ENCODE data around the gene CCNDBP1. TPM values are rescaled to one million over a fixed set of nuclear protein-coding genes. Genes with fewer than 3 reads are reported as not detected.

Gene CCNDBP1
- total and polyA plus RNA-seq, 7 experiments from 2014 or later: 72.3 to 163 (median 105) TPM

DNA sequence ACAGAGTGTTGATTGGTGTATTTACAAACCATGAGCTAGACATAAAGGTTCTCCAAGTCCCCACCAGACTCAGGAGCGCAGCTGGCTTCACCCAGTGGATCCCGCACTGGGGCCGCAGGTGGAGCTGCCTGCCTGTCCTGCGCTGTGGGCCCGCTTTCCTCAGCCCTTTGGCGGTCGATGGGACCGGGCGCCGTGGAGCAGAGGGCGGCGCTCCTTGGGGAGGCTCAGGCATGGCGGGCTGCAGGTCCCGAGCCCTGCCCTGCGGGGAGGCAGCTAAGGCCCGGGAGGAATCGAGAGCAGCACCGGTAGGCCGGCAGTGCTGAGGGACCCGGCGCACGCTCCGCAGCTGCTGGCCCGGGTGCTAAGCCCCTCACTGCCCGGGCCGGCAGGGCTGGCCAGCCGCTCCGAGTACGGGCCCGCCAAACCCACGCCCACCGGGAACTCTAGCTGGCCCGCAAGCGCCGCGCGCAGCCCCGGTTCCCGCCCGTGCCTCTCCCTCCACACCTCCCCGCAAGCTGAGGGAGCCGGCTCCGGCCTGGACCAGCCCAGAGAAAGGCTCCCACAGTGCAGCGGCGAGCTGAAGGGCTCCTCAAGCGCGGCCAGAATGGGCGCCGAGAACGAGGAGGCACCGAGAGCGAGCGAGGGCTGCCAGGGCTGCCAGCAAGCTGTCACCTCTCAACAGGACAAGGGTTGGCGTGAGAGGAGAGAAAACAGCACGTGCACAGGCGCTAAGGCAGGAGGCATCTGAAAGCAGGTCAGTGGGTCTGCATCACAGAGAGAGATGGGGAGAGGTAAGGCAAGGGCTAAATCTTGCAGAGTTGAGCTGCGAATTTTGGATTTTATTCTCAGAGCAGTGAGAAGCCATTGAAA lies 41.5 kb downstream of the CCNDBP1 start:
- no peak overlapping the region for H3K4me3 Mint-ChIP-seq
- DNase-seq (no peak), ATAC-seq (no peak)
- peaks cover 0 to 1% (median 0%) of the 10 kb centered on the region in 11 donors for H3K9me3 Mint-ChIP-seq
- ChIA-PET CTCF (interaction anchor here (1.1 to 3.5 kb wide), 5 partner anchors 11 to 59 kb away, joined by 3 to 49 read pairs (median 4); no protein-coding TSS in a partner anchor), POLR2A (no interaction called here)
- no peaks in the 10 kb centered on the region for H3K36me3 ChIP-seq (ENCODE audit: control insufficient read depth in 2 of 3, insufficient read depth in 3 of 3, low read length in 3 of 3)
- H3K4me1 Mint-ChIP-seq: peaks cover 1 to 9% (median 7%) of the 10 kb centered on the region in 7 donors
- H3K27ac ChIP-seq (ENCODE audit: low read depth, low read length): no peak overlapping the region
- H3K9me3 ChIP-seq (ENCODE audit: control insufficient read depth in 2 of 3, low read length in 3 of 3): no peaks in the 10 kb centered on the region
- intact Hi-C loops (cut with micrococcal nuclease): loop anchor here in 1 of 2 donors (10.0 kb wide), 1 partner anchor 288 kb away; the partner anchor contains the start of gene MAP1A
- H3K36me3 Mint-ChIP-seq: no peaks in the 10 kb centered on the region
- no peak overlapping the region for H3K27ac Mint-ChIP-seq
- no peak overlapping the region for H3K4me3 ChIP-seq (ENCODE audit: low read length)
- no peaks in the 10 kb centered on the region for H3K27me3 ChIP-seq (ENCODE audit: control insufficient read depth in 2 of 2, insufficient read depth in 2 of 2, low read length in 2 of 2)
- H3K4me1 ChIP-seq (ENCODE audit: control insufficient read depth in 2 of 2, insufficient read depth in 2 of 2, low read length in 2 of 2): no peaks in the 10 kb centered on the region
- peaks cover 4 to 16% (median 7%) of the 10 kb centered on the region in 5 donors for H3K27me3 Mint-ChIP-seq

DNA sequence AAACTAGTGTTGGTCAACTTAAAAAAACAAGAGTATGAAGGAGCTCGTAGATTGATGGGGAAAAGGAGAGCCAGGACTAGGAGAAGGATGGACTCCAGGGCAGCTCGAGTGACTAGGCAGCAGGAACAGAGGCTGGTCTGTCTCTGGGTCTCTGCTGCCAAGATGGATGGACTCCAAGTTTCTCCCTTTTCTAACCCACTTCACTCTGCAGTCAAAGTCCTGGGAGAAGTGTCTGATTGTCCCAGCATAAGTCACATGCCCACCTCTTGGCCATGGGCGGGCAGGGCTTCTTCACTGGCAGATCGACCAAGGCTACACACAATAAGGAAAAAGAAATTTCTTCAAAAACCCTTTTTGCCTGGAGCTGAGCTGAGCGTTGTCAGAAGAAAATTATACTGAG lies 44.8 kb downstream of the CCNDBP1 start:
- H3K27me3 ChIP-seq (ENCODE audit: control insufficient read depth in 2 of 2, insufficient read depth in 2 of 2, low read length in 2 of 2): no peaks in the 10 kb centered on the region
- no peaks in the 10 kb centered on the region for H3K9me3 ChIP-seq (ENCODE audit: control insufficient read depth in 2 of 3, low read length in 3 of 3)
- no peaks in the 10 kb centered on the region for H3K36me3 ChIP-seq (ENCODE audit: control insufficient read depth in 2 of 3, insufficient read depth in 3 of 3, low read length in 3 of 3)
- no peaks in the 10 kb centered on the region for H3K4me1 ChIP-seq (ENCODE audit: control insufficient read depth in 2 of 2, insufficient read depth in 2 of 2, low read length in 2 of 2)
- ATAC-seq (no peak), DNase-seq (no peak)
- no peak overlapping the region for H3K27ac ChIP-seq (ENCODE audit: low read depth, low read length)
- no peak overlapping the region for H3K27ac Mint-ChIP-seq
- ChIA-PET CTCF (interaction anchor here (1.1 to 3.6 kb wide), 2 partner anchors 13 to 55 kb away, joined by 3 to 17 read pairs; no protein-coding TSS in a partner anchor), POLR2A (no interaction called here)
- H3K27me3 Mint-ChIP-seq: peaks cover 7 to 17% (median 11%) of the 10 kb centered on the region in 5 donors
- peaks cover 1 to 11% (median 8%) of the 10 kb centered on the region in 7 donors for H3K4me1 Mint-ChIP-seq
- H3K4me3 ChIP-seq (ENCODE audit: low read length): no peak overlapping the region
- H3K36me3 Mint-ChIP-seq: no peaks in the 10 kb centered on the region
- peaks cover 0 to 1% (median 0%) of the 10 kb centered on the region in 11 donors for H3K9me3 Mint-ChIP-seq
- intact Hi-C loops (cut with micrococcal nuclease): loop anchor here in 1 of 2 donors (10.0 kb wide), 1 partner anchor 285 kb away; the partner anchor contains the start of gene MAP1A
- H3K4me3 Mint-ChIP-seq: no peak overlapping the region

DNA sequence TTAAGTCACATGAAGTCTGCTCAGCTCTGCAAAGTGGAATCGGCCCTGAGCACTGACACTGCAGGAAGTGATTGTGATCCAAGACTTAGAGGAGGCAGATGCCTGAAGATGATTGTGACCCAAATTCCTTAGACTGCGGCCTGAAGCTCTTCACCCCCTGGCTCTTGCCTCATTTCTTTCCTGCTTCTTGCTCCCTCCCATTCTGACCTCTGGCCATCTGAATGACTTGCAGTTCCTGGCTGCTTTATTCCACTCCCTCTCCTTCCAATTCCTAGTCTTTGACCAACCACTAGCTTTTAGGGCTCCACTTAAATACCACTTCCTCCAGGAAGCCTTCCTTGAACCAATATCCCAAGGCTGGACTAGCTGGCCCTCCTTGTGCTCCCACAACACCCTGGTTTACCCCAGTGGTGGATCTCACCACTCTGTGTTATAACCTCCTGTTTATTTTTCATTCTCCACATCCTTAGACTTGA lies 45.5 kb downstream of the CCNDBP1 start:
- intact Hi-C loops (cut with micrococcal nuclease): no loop called here
- no peak overlapping the region for H3K27ac Mint-ChIP-seq

DNA sequence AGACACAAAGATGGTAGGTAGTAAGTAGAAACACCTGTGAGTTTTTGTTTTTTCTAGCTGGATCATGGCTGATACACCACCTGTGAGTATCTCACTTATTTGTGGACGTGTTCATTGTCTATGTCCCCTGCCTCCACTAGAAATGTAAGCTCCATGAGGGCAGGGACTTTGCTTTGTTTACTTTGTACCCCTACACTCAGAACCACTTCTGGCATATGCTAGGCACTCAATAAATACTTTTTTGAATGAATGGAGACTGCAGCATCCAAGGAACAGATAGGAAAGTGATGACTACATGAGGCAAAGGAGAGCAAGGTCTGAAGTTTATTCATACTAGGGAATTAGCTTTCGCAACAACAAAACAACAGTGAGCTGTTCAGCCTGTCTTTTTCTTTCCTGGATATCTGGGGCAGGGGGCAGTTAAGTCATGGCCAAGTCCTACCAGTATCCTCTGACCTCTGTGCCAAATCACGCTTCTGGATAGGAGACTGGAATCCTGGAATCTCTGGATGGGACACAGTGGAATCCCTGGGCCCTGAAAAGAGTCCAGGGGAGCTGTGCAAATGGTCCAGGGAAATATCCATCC lies 47.2 kb downstream of the CCNDBP1 start:
- DNase-seq (no peak), ATAC-seq (no peak)
- Mint-ChIP-seq H3K27me3 (peaks cover 0 to 12% (median 7%) of the 10 kb centered on the region in 5 donors), H3K27ac (no peak overlapping the region), H3K9me3 (no peaks in the 10 kb centered on the region), H3K36me3 (no peaks in the 10 kb centered on the region), H3K4me3 (no peak overlapping the region), H3K4me1 (peaks cover 0 to 5% (median 0%) of the 10 kb centered on the region in 7 donors)
- intact Hi-C loops (cut with micrococcal nuclease): no loop called here
- Histone ChIP-seq H3K9me3 (ENCODE audit: control insufficient read depth in 2 of 3, low read length in 3 of 3) (no peaks in the 10 kb centered on the region), H3K36me3 (ENCODE audit: control insufficient read depth in 2 of 3, insufficient read depth in 3 of 3, low read length in 3 of 3) (no peaks in the 10 kb centered on the region), H3K27me3 (ENCODE audit: control insufficient read depth in 2 of 2, insufficient read depth in 2 of 2, low read length in 2 of 2) (no peaks in the 10 kb centered on the region), H3K4me1 (ENCODE audit: control insufficient read depth in 2 of 2, insufficient read depth in 2 of 2, low read length in 2 of 2) (no peaks in the 10 kb centered on the region), H3K4me3 (ENCODE audit: low read length) (no peak overlapping the region), H3K27ac (ENCODE audit: low read depth, low read length) (no peak overlapping the region)
- POLR2A ChIA-PET: no interaction called here
- CTCF ChIA-PET: interaction anchor here (1.5 kb wide), 1 partner anchor 11 kb away, joined by 4 read pairs; no protein-coding TSS in a partner anchor

More for the DNA sequence above, 45.5 kb downstream of the CCNDBP1 start:
- peaks cover 5 to 16% (median 9%) of the 10 kb centered on the region in 5 donors for H3K27me3 Mint-ChIP-seq
- ATAC-seq (no peak), DNase-seq (no peak)
- H3K4me3 ChIP-seq (ENCODE audit: low read length): no peak overlapping the region
- peaks cover 0 to 9% (median 4%) of the 10 kb centered on the region in 7 donors for H3K4me1 Mint-ChIP-seq
- H3K27ac ChIP-seq (ENCODE audit: low read depth, low read length): no peak overlapping the region
- H3K36me3 Mint-ChIP-seq: no peaks in the 10 kb centered on the region
- CTCF ChIA-PET: interaction anchor here (1.5 to 3.6 kb wide), 2 partner anchors 13 to 55 kb away, joined by 4 to 17 read pairs; no protein-coding TSS in a partner anchor
- H3K36me3 ChIP-seq (ENCODE audit: control insufficient read depth in 2 of 3, insufficient read depth in 3 of 3, low read length in 3 of 3): no peaks in the 10 kb centered on the region
- POLR2A ChIA-PET: no interaction called here
- H3K27me3 ChIP-seq (ENCODE audit: control insufficient read depth in 2 of 2, insufficient read depth in 2 of 2, low read length in 2 of 2): no peaks in the 10 kb centered on the region
- H3K9me3 ChIP-seq (ENCODE audit: control insufficient read depth in 2 of 3, low read length in 3 of 3): no peaks in the 10 kb centered on the region
- no peaks in the 10 kb centered on the region for H3K4me1 ChIP-seq (ENCODE audit: control insufficient read depth in 2 of 2, insufficient read depth in 2 of 2, low read length in 2 of 2)
- H3K4me3 Mint-ChIP-seq: no peak overlapping the region
- peaks cover 0 to 1% (median 0%) of the 10 kb centered on the region in 11 donors for H3K9me3 Mint-ChIP-seq

DNA sequence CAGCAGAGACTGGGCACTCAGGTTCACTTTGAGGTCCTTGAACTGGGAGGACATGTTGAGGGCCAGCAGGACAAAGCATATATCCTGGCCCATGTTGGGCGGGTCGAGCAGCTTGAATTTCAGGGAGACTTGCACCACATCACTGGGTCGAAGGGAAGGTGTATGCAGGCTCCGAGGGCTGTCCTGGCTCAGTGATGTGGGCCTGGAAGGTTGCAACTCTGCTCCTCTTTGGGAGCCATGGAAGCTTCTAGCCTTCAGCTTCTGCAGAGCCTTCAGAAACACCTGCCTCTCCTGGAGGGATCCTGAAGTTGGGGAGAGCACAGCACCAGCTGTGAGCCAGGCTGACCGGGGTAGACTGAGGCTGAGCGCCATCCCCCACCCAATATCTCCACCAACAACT lies 50.3 kb downstream of the CCNDBP1 start:
- Mint-ChIP-seq H3K27ac (no peak overlapping the region), H3K4me1 (peaks cover 0 to 23% (median 0%) of the 10 kb centered on the region in 7 donors), H3K27me3 (peaks cover 0 to 22% (median 9%) of the 10 kb centered on the region in 5 donors), H3K36me3 (no peaks in the 10 kb centered on the region), H3K4me3 (no peak overlapping the region), H3K9me3 (no peaks in the 10 kb centered on the region)
- H3K4me3 ChIP-seq (ENCODE audit: low read length): no peak overlapping the region
- ChIA-PET POLR2A (no interaction called here), CTCF (no interaction called here)
- no peaks in the 10 kb centered on the region for H3K4me1 ChIP-seq (ENCODE audit: control insufficient read depth in 2 of 2, insufficient read depth in 2 of 2, low read length in 2 of 2)
- H3K36me3 ChIP-seq (ENCODE audit: control insufficient read depth in 2 of 3, insufficient read depth in 3 of 3, low read length in 3 of 3): no peaks in the 10 kb centered on the region
- intact Hi-C loops (cut with micrococcal nuclease): no loop called here
- DNase-seq: no peak
- H3K27me3 ChIP-seq (ENCODE audit: control insufficient read depth in 2 of 2, insufficient read depth in 2 of 2, low read length in 2 of 2): no peaks in the 10 kb centered on the region
- no peaks in the 10 kb centered on the region for H3K9me3 ChIP-seq (ENCODE audit: control insufficient read depth in 2 of 3, low read length in 3 of 3)
- no peak overlapping the region for H3K27ac ChIP-seq (ENCODE audit: low read depth, low read length)
- no peak for ATAC-seq

DNA sequence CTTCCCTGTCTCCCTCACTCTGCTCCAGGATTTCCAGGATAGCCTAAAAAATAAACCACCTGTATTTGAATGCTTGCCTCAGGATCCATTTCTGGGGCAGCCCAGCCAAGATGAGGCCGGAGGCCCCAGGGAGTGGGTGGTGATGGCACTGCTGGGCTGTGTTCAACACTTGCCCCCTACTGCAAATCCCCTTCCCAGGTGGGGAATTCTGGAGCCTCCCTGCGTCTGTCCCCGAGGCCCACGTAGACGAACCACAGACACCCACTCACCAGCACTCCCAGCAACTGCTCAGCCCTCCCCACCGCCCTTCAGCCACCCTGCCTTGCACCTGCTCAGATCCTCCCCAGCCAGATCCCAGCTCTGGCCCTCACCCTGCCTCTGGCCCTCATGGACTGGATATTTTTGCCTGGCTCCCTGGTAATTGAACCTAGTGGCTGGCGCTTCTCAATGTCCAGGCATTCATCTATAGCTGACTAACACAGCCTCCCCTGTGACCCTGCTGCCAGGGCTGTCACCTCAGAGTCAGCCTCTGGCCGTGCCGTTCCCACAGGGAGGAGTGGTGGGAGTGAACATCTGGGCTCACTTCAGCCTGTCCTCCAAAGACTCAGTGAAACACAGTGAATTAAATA lies 52.8 kb downstream of the CCNDBP1 start:
- Histone ChIP-seq H3K4me1 (ENCODE audit: control insufficient read depth in 2 of 2, insufficient read depth in 2 of 2, low read length in 2 of 2) (no peaks in the 10 kb centered on the region), H3K9me3 (ENCODE audit: control insufficient read depth in 2 of 3, low read length in 3 of 3) (no peaks in the 10 kb centered on the region), H3K4me3 (ENCODE audit: low read length) (no peak overlapping the region), H3K27me3 (ENCODE audit: control insufficient read depth in 2 of 2, insufficient read depth in 2 of 2, low read length in 2 of 2) (no peaks in the 10 kb centered on the region), H3K27ac (ENCODE audit: low read depth, low read length) (no peak overlapping the region), H3K36me3 (ENCODE audit: control insufficient read depth in 2 of 3, insufficient read depth in 3 of 3, low read length in 3 of 3) (no peaks in the 10 kb centered on the region)
- ATAC-seq (no peak), DNase-seq (no peak)
- intact Hi-C loops (cut with micrococcal nuclease): no loop called here
- no peaks in the 10 kb centered on the region for H3K9me3 Mint-ChIP-seq
- H3K27ac Mint-ChIP-seq: no peak overlapping the region
- POLR2A ChIA-PET: no interaction called here
- peaks cover 0 to 23% (median 0%) of the 10 kb centered on the region in 7 donors for H3K4me1 Mint-ChIP-seq
- no peak overlapping the region for H3K4me3 Mint-ChIP-seq
- H3K36me3 Mint-ChIP-seq: no peaks in the 10 kb centered on the region
- CTCF ChIA-PET: no interaction called here
- H3K27me3 Mint-ChIP-seq: peaks cover 0 to 29% (median 9%) of the 10 kb centered on the region in 5 donors

Measured in naive thymus-derived CD4-positive, alpha-beta T cell (primary cell).